Kidney epithelial cell (primary cell): Measurements from ENCODE around the gene LAMA5. TPM values are rescaled to one million over a fixed set of nuclear protein-coding genes. Genes with fewer than 3 reads are reported as not detected.

Experiments used
- DNase-seq: peaks from one replicate; pipeline ENCODE4 v3.0.0-alpha.2; 2010; ENCODE audit warnings: low read depth
- H3K27me3 ChIP-seq: 2 replicates; pipeline ENCODE4 v1.6.0; 2011; ENCODE audit warnings: low read length; ENCODE audit not compliant: control insufficient read depth, insufficient read depth
- H3K36me3 ChIP-seq: 2 replicates; pipeline ENCODE4 v1.5.1; 2011; ENCODE audit warnings: low read length; ENCODE audit not compliant: control insufficient read depth, insufficient read depth
- H3K4me3 ChIP-seq: 2 replicates; pipeline ENCODE4 v1.5.1; 2011; ENCODE audit warnings: low read depth, mild to moderate bottlenecking, control low read depth, low read length
- CTCF ChIP-seq: IDR thresholded peaks from 2 replicates; pipeline ENCODE4 v1.5.1; 2011; ENCODE audit warnings: mild to moderate bottlenecking, moderate library complexity, low read length, control low read depth, inconsistent platforms; ENCODE audit not compliant: insufficient read depth, poor library complexity, severe bottlenecking
- total RNA-seq: library from RNA; depleted of rRNA; stranded (reverse); fragments of >200 nt; gene quantifications from 2 replicates; pipeline ENCODE4 v1.2.3, GENCODE V29; 2015

The LAMA5 gene
- total RNA-seq = 359 and 455 TPM in 2 replicates

GRCh38 chr20:62367136-62367632 lies at the start of gene LAMA5:
TSS of gene LAMA5 (minus strand) at chr20:62367312. CDS start at chr20:62367245, 67 bp downstream.
- no peaks in the 10 kb centered on the region for H3K36me3 ChIP-seq
- TF ChIP-seq CTCF = no peak
- DNase-seq = no peak

GRCh38 chr20:62415354-62416111 lies 48.4 kb upstream of the LAMA5 start:
- no peak for DNase-seq
- no peaks in the 10 kb centered on the region for H3K36me3 ChIP-seq
- H3K27me3 ChIP-seq = peaks cover 27% of the 10 kb centered on the region
- no peak for TF ChIP-seq CTCF
- no peak overlapping the region for H3K4me3 ChIP-seq

More at GRCh38 chr20:62367136-62367632, at the start of gene LAMA5:
- H3K27me3 ChIP-seq = no peaks in the 10 kb centered on the region
- H3K4me3 ChIP-seq = peak within 1 kb of the TSS; percentile 82

GRCh38 chr20:62413896-62414481 lies 46.9 kb upstream of the LAMA5 start:
- no peak for DNase-seq
- peaks cover 27% of the 10 kb centered on the region for H3K27me3 ChIP-seq
- H3K4me3 ChIP-seq = no peak overlapping the region
- no peaks in the 10 kb centered on the region for H3K36me3 ChIP-seq
- peak; percentile 30 for TF ChIP-seq CTCF

GRCh38 chr20:62413025-62413570 lies 46.0 kb upstream of the LAMA5 start:
- no peak for TF ChIP-seq CTCF
- peaks cover 29% of the 10 kb centered on the region for H3K27me3 ChIP-seq

GRCh38 chr20:62412194-62413024 lies 45.3 kb upstream of the LAMA5 start:
- DNase-seq = no peak
- H3K36me3 ChIP-seq = no peaks in the 10 kb centered on the region
- H3K4me3 ChIP-seq = no peak overlapping the region
- H3K27me3 ChIP-seq = peaks cover 29% of the 10 kb centered on the region
- no peak for TF ChIP-seq CTCF

More at GRCh38 chr20:62413025-62413570, 46.0 kb upstream of the LAMA5 start:
- no peak for DNase-seq
- H3K36me3 ChIP-seq = no peaks in the 10 kb centered on the region
- H3K4me3 ChIP-seq = no peak overlapping the region
